ENCODE results near the gene FBXL16.

DNA sequence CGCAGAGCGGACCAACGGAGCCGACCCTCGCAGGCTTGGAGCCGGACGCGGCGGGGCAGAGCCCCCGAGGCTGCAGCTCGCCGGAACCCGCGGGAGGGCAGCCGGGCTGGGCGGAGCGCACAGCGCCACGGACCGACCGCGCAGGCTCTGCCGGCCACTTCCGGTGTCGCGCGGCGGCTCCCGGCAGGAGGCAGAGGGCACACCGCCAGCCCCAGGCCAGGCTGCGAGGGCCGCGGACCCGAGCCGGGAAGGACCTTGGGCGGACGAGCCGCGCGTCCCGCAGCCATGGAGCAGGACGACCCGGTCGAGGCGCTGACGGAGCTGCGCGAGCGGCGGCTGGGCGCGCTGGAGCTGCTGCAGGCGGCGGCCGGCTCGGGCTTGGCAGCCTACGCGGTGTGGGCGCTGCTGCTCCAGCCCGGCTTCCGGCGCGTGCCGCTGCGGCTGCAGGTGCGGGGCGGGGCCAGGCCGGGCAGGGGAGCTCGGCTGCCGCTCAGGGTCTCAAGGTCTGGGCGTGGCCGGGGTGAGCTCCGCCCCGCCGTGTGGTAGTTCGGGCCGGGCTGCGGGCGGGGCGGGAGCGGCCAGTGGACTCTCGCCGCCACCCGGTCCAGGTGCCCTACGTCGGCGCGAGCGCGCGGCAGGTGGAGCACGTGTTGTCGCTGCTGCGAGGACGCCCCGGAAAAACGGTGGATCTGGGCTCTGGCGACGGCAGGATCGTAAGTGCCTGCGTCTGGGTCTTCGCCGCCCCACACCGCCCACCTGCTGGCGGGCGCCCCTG is 15.6 kb upstream of the FBXL16 start, which contains the start of gene ANTKMT:
- TF ChIP-seq, protein P1, sequence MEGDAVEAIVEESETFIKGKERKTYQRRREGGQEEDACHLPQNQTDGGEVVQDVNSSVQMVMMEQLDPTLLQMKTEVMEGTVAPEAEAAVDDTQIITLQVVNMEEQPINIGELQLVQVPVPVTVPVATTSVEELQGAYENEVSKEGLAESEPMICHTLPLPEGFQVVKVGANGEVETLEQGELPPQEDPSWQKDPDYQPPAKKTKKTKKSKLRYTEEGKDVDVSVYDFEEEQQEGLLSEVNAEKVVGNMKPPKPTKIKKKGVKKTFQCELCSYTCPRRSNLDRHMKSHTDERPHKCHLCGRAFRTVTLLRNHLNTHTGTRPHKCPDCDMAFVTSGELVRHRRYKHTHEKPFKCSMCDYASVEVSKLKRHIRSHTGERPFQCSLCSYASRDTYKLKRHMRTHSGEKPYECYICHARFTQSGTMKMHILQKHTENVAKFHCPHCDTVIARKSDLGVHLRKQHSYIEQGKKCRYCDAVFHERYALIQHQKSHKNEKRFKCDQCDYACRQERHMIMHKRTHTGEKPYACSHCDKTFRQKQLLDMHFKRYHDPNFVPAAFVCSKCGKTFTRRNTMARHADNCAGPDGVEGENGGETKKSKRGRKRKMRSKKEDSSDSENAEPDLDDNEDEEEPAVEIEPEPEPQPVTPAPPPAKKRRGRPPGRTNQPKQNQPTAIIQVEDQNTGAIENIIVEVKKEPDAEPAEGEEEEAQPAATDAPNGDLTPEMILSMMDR (IDR thresholded peaks at IDR 0.05; ENCODE audit: poor library complexity) = no peak
- TF ChIP-seq EZH2 (IDR thresholded peaks at IDR 0.05; ENCODE audit: borderline replicate concordance) = no peak
